HepG2 (cell line): ENCODE results near the gene C1S. TPM values are rescaled to one million over a fixed set of nuclear protein-coding genes. Genes with fewer than 3 reads are reported as not detected.

Experiments
- ATAC-seq: fragments of 200-7000 bp; cut with Tn5 transposase; 3 replicates; pipeline ENCODE4 v1.9.1; 2020; ENCODE audit warnings: mild to moderate bottlenecking, moderate library complexity
- BruUV-seq: library from RNA; stranded (reverse); fragments of 400-500 nt; replicated peaks from 2 replicates; lab custom pipeline; 2021; lab: Mats Ljungman, UMichigan
- CTCF ChIA-PET: fragments of 300-600 bp; formaldehyde crosslinking; extraction: SDS; loops from one replicate; lab custom pipeline; 2021; ENCODE audit warnings: low total read pairs, inconsistent platforms, low intra/inter-chr PET ratio; lab: Yijun Ruan, JAX
- POLR2A ChIA-PET: fragments of 350-600 bp; sonication (Branson Sonifier 250); formaldehyde crosslinking; loops from one replicate; lab custom pipeline; 2020; ENCODE audit warnings: antibody characterized with exemption, inconsistent platforms; lab: Yijun Ruan, JAX
- DNase-seq: peaks from one replicate; pipeline ENCODE4 v3.0.0-alpha.2; 2015; ENCODE audit warnings: low spot score
- FAIRE-seq: peaks from 3 replicates; lab custom pipeline; 2011; peaks lifted over from hg19 to GRCh38; lab: Jason Lieb, UNC
- H2AFZ ChIP-seq: one replicate; pipeline ENCODE4 v1.6.1; 2011; ENCODE audit warnings: low read length, inconsistent platforms
- H3K27ac ChIP-seq: fragments of 300-600 bp; 3 replicates; pipeline ENCODE4 v1.8.0; 2011; ENCODE audit warnings: mixed run types, mild to moderate bottlenecking, mixed read lengths, low read length, inconsistent platforms; ENCODE audit not compliant: insufficient read depth; ENCODE audit errors: extremely low read length
- H3K27me3 ChIP-seq, 2 experiments: fragments of 200-600 bp in 1 of 2; 2 replicates in 1 of 2; 3 replicates in 1 of 2; pipeline versions ENCODE4 v1.6.0 to v1.8.0; 2011; ENCODE audit warnings: low read length in 2 of 2, mild to moderate bottlenecking in 2 of 2, moderate library complexity in 2 of 2, inconsistent platforms in 1 of 2; ENCODE audit not compliant: insufficient read depth in 2 of 2, control insufficient read depth in 1 of 2
- H3K36me3 ChIP-seq, 2 experiments: fragments of 200-600 bp in 1 of 2; replicated peaks in 1 of 2; 2 replicates in 1 of 2; 3 replicates in 1 of 2; pipeline versions ENCODE4 v1.5.1 to v1.8.0; 2011; ENCODE audit warnings: low read length in 2 of 2, inconsistent platforms in 1 of 2; ENCODE audit not compliant: insufficient read depth in 2 of 2, control insufficient read depth in 1 of 2
- H3K4me1 ChIP-seq: 2 replicates; pipeline ENCODE4 v1.5.1; 2012; ENCODE audit warnings: low read length, inconsistent platforms; ENCODE audit not compliant: insufficient read depth
- H3K4me2 ChIP-seq: 2 replicates; pipeline ENCODE4 v1.6.0; 2011; ENCODE audit warnings: low read depth, low read length, inconsistent platforms
- H3K4me3 ChIP-seq, 3 experiments: fragments of 200-600 bp in 1 of 3; sonication (generic), shearing (Covaris generic) in 1 of 3; replicated peaks in 1 of 3; 2 replicates each; pipeline ENCODE4 v1.5.1; 2011 to 2016; ENCODE audit warnings: low read length in 3 of 3, inconsistent platforms in 2 of 3, low read depth in 2 of 3, mild to moderate bottlenecking in 2 of 3, control low read depth in 1 of 3, mixed read lengths in 1 of 3; ENCODE audit not compliant: insufficient read depth in 1 of 3
- H3K79me2 ChIP-seq: one replicate; pipeline ENCODE4 v1.6.1; 2011; ENCODE audit warnings: low read length, inconsistent platforms; ENCODE audit not compliant: insufficient read depth
- H3K9ac ChIP-seq: 2 replicates; pipeline ENCODE4 v1.6.0; 2011; ENCODE audit warnings: mild to moderate bottlenecking, low read depth, low read length, inconsistent platforms; ENCODE audit not compliant: insufficient read depth
- H3K9me3 ChIP-seq: 2 replicates; pipeline ENCODE4 v1.5.1; 2012; ENCODE audit warnings: mild to moderate bottlenecking, low read length
- H4K20me1 ChIP-seq: 2 replicates; pipeline ENCODE4 v1.6.0; 2011; ENCODE audit warnings: inconsistent platforms, mild to moderate bottlenecking, low read length, moderate library complexity; ENCODE audit not compliant: insufficient read depth
- AHR ChIP-seq: IDR thresholded peaks from 2 replicates; pipeline ENCODE4 v1.6.1; 2018; ENCODE audit warnings: missing genetic modification reagents, missing compliant biosample characterization
- CTCF ChIP-seq: sonication (generic); formaldehyde crosslinking; IDR thresholded peaks from 2 replicates; pipeline ENCODE4 v1.5.0; 2020; ENCODE audit warnings: mild to moderate bottlenecking, missing genetic modification reagents, moderate library complexity
- FOXO1 ChIP-seq: sonication (generic); formaldehyde crosslinking; IDR thresholded peaks from 2 replicates; pipeline ENCODE4 v1.4.0; 2020; ENCODE audit warnings: missing genetic modification reagents
- ISL2 ChIP-seq: sonication (generic); formaldehyde crosslinking; IDR thresholded peaks from 2 replicates; pipeline ENCODE4 v1.5.0; 2020; ENCODE audit warnings: missing genetic modification reagents
- POGK ChIP-seq: sonication (generic); formaldehyde crosslinking; conservative IDR thresholded peaks from 2 replicates; pipeline ENCODE4 v1.8.0; 2022; ENCODE audit warnings: mild to moderate bottlenecking, moderate library complexity, missing genetic modification reagents
- RNF2 ChIP-seq: fragments of 450-650 bp; conservative IDR thresholded peaks from 2 replicates; pipeline ENCODE4 v1.6.1; 2016; ENCODE audit warnings: low read depth
- TBL1XR1 ChIP-seq: fragments of 150-350 bp; IDR thresholded peaks from 2 replicates; pipeline ENCODE4 v1.6.1; 2014; ENCODE audit warnings: borderline replicate concordance, low read length; ENCODE audit not compliant: partially characterized antibody
- U2AF2 ChIP-seq: fragments of 200-400 bp; formaldehyde crosslinking; IDR thresholded peaks from 2 replicates; pipeline ENCODE4 v1.6.1; 2017; ENCODE audit warnings: low read depth, mild to moderate bottlenecking, low read length
- XRCC5 ChIP-seq: fragments of 200-400 bp; formaldehyde crosslinking; optimal IDR thresholded peaks from 2 replicates; pipeline ENCODE3; 2017; ENCODE audit warnings: mild to moderate bottlenecking, low read length
- ZBTB38 ChIP-seq: sonication (generic); formaldehyde crosslinking; IDR thresholded peaks from 2 replicates; pipeline ENCODE4 v1.5.1; 2020; ENCODE audit warnings: mild to moderate bottlenecking, missing genetic modification reagents
- ZFP36L1 ChIP-seq: sonication (generic); formaldehyde crosslinking; IDR thresholded peaks from 2 replicates; pipeline ENCODE4 v1.8.0; 2022; ENCODE audit warnings: mild to moderate bottlenecking, missing genetic modification reagents, moderate library complexity
- ZNF224 ChIP-seq: sonication (generic); formaldehyde crosslinking; IDR thresholded peaks from 2 replicates; pipeline ENCODE4 v1.5.0; 2020; ENCODE audit warnings: mild to moderate bottlenecking, missing genetic modification reagents
- ZNF501 ChIP-seq: sonication (generic); formaldehyde crosslinking; IDR thresholded peaks from 2 replicates; pipeline ENCODE4 v1.5.1; 2020; ENCODE audit warnings: mild to moderate bottlenecking, moderate library complexity, missing genetic modification reagents
- ZSCAN5A ChIP-seq: sonication (generic); formaldehyde crosslinking; IDR thresholded peaks from 2 replicates; pipeline ENCODE4 v1.8.0; 2022; ENCODE audit warnings: mild to moderate bottlenecking, missing genetic modification reagents, borderline replicate concordance
- WGBS: methylation state at CpG from one replicate; pipeline ENCODE4 v1.1.6; 2017; ENCODE audit warnings: low lambda C conversion rate; 5-methylcytosine and 5-hydroxymethylcytosine counted together
- in situ Hi-C: cut with HindIII; loops from 2 replicates; pipeline ENCODE4 v1.10.0; 2017; ENCODE audit warnings: low pct_unique_long_range_greater_than_20kb; ENCODE audit not compliant: extremely low pct_ligation_motif_present
- intact Hi-C: fragments of 100-400 bp; cut with micrococcal nuclease; formaldehyde crosslinking; loops from one replicate; pipeline ENCODE4 v1.10.0; 2022; ENCODE audit not compliant: unreplicated experiment
- polyA plus RNA-seq, 8 experiments: library from polyadenylated mRNA; depleted of rRNA in 3 of 8; stranded (reverse) in 7 of 8; unstranded in 1 of 8; fragments of >200 nt; fragmentation: Illumina TruSeq in 4 of 8; extraction: Trizol in 4 of 8; gene quantifications; 2 replicates each; pipeline versions ENCODE4 v1.2.1 to v1.2.3, GENCODE V29; 2011 to 2016; ENCODE audit warnings: low read depth in 4 of 8, missing spikeins in 1 of 8, mixed read lengths in 1 of 8; ENCODE audit not compliant: insufficient read depth in 1 of 8
- total RNA-seq, 5 experiments: library from RNA; depleted of rRNA; stranded (reverse); fragments of >200 nt; fragmentation: Illumina TruSeq; extraction: Trizol; gene quantifications; 2 replicates each; pipeline ENCODE4 v1.2.3, GENCODE V29; 2016; ENCODE audit warnings: low read depth in 1 of 5
- TF ChIP-seq, protein P1 (sequence below): sonication (generic); formaldehyde crosslinking; IDR thresholded peaks from 2 replicates; pipeline ENCODE4 v1.9.0; 2021; ENCODE audit warnings: missing genetic modification reagents, borderline replicate concordance
- TF ChIP-seq, protein P2 (sequence below): sonication (generic); formaldehyde crosslinking; IDR thresholded peaks from 2 replicates; pipeline ENCODE4 v1.4.0; 2020; ENCODE audit warnings: low read depth, missing genetic modification reagents

C1S gene
- total and polyA plus RNA-seq, 2 of the 13 experiments (the other 11 are each of a cell fraction or from before 2014, with no cell fraction given) = 14.5 to 18.2 TPM

- BruUV-seq = no TSS peak
- no peaks in the 10 kb centered on the region for H3K79me2 ChIP-seq
- no peak overlapping the region for H3K9ac ChIP-seq
- in situ Hi-C loops = loop anchor here (5.0 kb wide), 1 partner anchor 37 kb away; the partner anchor contains the start of gene C1R
- H3K4me3 ChIP-seq = no peak overlapping the region
- H4K20me1 ChIP-seq = no peaks in the 10 kb centered on the region
- H3K9me3 ChIP-seq = no peaks in the 10 kb centered on the region
- DNase-seq = no peak
- no peak overlapping the region for H3K4me2 ChIP-seq
- peaks cover 38% of the 10 kb centered on the region for H3K4me1 ChIP-seq
- no peak overlapping the region for H2AFZ ChIP-seq
- POLR2A ChIA-PET = no interaction called here
- H3K27me3 ChIP-seq = 0 out of 5 replicates have a peak, but pooled peaks cover 0 to 3% of the 10 kb centered on the region in 2 experiments
- ATAC-seq = no peak
- 50% methylated on average over 4 of the region's 4 CpGs for WGBS
- H3K27ac ChIP-seq = no peak overlapping the region
- FAIRE-seq = no peak
- intact Hi-C loops = no loop called here
- no peaks in the 10 kb centered on the region for H3K36me3 ChIP-seq
- CTCF ChIA-PET = no interaction called here
- no peak for TF ChIP-seq AHR (CRISPR knock-in tag)
- TF ChIP-seq ZSCAN5A (CRISPR knock-in tag) = no peak
- TF ChIP-seq ZNF224 (CRISPR knock-in tag) = no peak
- TF ChIP-seq, protein P1, sequence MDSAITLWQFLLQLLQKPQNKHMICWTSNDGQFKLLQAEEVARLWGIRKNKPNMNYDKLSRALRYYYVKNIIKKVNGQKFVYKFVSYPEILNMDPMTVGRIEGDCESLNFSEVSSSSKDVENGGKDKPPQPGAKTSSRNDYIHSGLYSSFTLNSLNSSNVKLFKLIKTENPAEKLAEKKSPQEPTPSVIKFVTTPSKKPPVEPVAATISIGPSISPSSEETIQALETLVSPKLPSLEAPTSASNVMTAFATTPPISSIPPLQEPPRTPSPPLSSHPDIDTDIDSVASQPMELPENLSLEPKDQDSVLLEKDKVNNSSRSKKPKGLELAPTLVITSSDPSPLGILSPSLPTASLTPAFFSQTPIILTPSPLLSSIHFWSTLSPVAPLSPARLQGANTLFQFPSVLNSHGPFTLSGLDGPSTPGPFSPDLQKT (CRISPR knock-in tag) = no peak
- no peak for TF ChIP-seq ISL2 (CRISPR knock-in tag)
- no peak for TF ChIP-seq ZNF501 (CRISPR knock-in tag)
- no peak for TF ChIP-seq U2AF2
- no peak for TF ChIP-seq RNF2
- TF ChIP-seq, protein P2, sequence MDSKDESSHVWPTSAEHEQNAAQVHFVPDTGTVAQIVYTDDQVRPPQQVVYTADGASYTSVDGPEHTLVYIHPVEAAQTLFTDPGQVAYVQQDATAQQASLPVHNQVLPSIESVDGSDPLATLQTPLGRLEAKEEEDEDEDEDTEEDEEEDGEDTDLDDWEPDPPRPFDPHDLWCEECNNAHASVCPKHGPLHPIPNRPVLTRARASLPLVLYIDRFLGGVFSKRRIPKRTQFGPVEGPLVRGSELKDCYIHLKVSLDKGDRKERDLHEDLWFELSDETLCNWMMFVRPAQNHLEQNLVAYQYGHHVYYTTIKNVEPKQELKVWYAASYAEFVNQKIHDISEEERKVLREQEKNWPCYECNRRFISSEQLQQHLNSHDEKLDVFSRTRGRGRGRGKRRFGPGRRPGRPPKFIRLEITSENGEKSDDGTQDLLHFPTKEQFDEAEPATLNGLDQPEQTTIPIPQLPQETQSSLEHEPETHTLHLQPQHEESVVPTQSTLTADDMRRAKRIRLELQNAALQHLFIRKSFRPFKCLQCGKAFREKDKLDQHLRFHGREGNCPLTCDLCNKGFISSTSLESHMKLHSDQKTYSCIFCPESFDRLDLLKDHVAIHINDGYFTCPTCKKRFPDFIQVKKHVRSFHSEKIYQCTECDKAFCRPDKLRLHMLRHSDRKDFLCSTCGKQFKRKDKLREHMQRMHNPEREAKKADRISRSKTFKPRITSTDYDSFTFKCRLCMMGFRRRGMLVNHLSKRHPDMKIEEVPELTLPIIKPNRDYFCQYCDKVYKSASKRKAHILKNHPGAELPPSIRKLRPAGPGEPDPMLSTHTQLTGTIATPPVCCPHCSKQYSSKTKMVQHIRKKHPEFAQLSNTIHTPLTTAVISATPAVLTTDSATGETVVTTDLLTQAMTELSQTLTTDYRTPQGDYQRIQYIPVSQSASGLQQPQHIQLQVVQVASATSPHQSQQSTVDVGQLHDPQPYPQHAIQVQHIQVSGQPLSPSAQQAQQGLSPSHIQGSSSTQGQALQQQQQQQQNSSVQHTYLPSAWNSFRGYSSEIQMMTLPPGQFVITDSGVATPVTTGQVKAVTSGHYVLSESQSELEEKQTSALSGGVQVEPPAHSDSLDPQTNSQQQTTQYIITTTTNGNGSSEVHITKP (CRISPR knock-in tag) = no peak
- no peak for TF ChIP-seq ZBTB38
- TF ChIP-seq POGK (CRISPR knock-in tag) = no peak
- TF ChIP-seq FOXO1 (CRISPR knock-in tag) = no peak
- TF ChIP-seq TBL1XR1 = no peak
- TF ChIP-seq XRCC5 = no peak
- no peak for TF ChIP-seq CTCF (CRISPR knock-in tag)
- no peak for TF ChIP-seq ZFP36L1
Measured at GRCh38 chr12:7054925-7055324, 5.6 kb upstream of the C1S start.
